GM18870 (cell line): Measurements from ENCODE around the gene BSG.
"Not testable (repeated sequence)": the region's sequence is repeated elsewhere in the genome, so short reads cannot be mapped to it uniquely, and the experiment has no call there.

Experiments
- ATAC-seq: cut with Tn5 transposase; IDR thresholded peaks from one replicate; pipeline ENCODE4 v1.9.1; 2021; ENCODE audit warnings: moderate library complexity; ENCODE audit not compliant: unreplicated experiment

BSG gene

GRCh38 chr19:585146-585545 lies 12.8 kb downstream of the BSG start:
- not testable (repeated sequence) for ATAC-seq

GRCh38 chr19:585551-586110 lies 13.2 kb downstream of the BSG start:
- no peak for ATAC-seq

- no peak for ATAC-seq
These were observed 15.8 kb downstream of the BSG start for GRCh38 chr19:588093-588740.

GRCh38 chr19:588741-589692 lies 16.6 kb downstream of the BSG start:
- no peak for ATAC-seq

- ATAC-seq: no peak
These were observed 17.4 kb downstream of the BSG start, which contains the start of gene HCN2 for GRCh38 chr19:589693-590395. TSS of gene HCN2 (plus strand) at chr19:589881. CDS start at chr19:589946, 65 bp downstream.

GRCh38 chr19:590396-590745 lies 18.0 kb downstream of the BSG start:
- ATAC-seq: no peak

GRCh38 chr19:590750-591098 lies 18.3 kb downstream of the BSG start:
- no peak for ATAC-seq

GRCh38 chr19:591099-591958 lies 18.9 kb downstream of the BSG start:
- no peak for ATAC-seq

- no peak for ATAC-seq
These were observed 19.7 kb downstream of the BSG start for GRCh38 chr19:592101-592500.

GRCh38 chr19:593055-593454 lies 20.7 kb downstream of the BSG start:
- ATAC-seq: no peak

GRCh38 chr19:593505-593904 lies 21.1 kb downstream of the BSG start:
- no peak for ATAC-seq

GRCh38 chr19:594265-594870 lies 22.0 kb downstream of the BSG start:
- no peak for ATAC-seq

GRCh38 chr19:595326-596262 lies 23.2 kb downstream of the BSG start:
- no peak for ATAC-seq

- ATAC-seq: no peak
These were observed 23.9 kb downstream of the BSG start for GRCh38 chr19:596263-596655.

- ATAC-seq: no peak
These were observed 25.3 kb downstream of the BSG start for GRCh38 chr19:597406-598315.

GRCh38 chr19:601310-601709 lies 28.9 kb downstream of the BSG start:
- ATAC-seq: no peak

- no peak for ATAC-seq
These were observed 29.4 kb downstream of the BSG start for GRCh38 chr19:601790-602189.
